Nucleus accumbens (tissue), 56 donors: Measurements from ENCODE around the gene SUGCT.

ENCODE experiments used
- DNase-seq, 56 donors: peaks; one replicate each; lab custom pipeline; 2025; lab: John Stamatoyannopoulos, UW

The SUGCT gene

DNA sequence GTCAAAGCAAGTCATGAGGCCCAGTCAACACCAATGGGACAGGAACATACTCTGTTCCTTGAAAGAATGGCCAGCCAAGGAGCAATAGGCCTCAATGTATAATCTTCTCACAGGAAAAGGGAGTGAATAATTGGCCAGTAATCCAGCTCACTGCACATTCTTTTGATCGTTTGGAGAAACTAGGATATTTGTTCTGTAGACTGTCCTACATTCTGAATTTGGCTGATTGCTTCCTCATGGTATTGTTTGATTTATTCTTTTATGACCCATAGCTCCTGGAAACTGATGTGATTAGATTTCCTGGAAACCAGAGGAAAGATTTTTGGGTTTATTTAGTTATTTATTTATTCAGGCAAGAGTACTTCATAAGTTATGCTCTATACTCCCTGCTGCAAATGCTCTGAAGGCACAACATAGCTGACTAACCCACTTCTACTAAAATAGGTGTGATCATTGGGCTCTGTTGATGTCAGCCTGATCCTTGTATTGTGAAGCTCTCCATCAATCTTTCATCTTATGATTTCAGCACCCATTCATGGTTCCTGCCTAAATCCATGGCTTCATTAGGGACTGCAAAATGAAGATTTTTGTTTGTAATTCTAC lies 745.2 kb downstream of the SUGCT start:
- no peak for DNase-seq

DNA sequence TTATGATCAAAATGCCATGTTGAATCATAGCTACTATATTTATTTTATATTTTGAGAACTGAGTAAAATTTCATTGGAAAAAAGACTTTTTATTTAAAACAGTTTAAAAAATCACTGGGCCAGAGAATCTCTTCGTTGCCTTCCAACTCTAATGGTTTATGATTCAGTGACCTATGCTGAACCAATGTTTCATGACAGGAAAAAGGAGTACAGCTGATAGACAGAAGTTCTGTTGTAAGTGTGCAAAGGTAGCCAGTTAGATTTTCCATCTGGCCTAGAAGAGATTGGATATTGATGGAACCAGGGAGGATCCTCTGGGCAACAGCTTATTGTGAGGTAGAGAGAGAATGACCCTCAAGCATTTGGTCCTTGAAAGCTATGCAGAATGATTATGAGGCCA lies 745.8 kb downstream of the SUGCT start:
- no peak for DNase-seq

DNA sequence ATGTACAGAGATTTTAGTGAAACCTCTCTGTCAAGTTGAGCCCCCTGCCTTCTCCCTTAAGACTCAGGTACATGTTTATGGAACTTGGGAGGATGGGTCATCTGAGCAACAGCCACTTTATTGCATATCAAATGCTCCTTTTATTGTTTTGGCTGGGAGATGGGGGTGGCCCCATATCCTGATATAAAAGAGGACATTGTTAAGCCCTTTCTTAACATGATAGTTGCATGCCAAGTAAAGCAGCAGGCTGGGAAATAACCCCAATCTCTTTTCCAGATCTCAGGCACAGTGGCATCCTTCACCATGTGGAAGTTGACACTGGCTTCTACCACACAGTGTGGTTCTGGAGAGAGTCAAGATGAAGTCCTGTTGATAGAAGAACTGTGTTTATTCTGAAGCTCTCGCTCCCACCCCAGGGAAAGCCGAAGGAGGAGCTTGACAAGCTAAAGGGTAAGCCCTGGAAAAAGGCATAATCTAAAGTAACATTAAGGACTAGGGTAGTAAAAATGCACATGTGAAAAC lies 746.7 kb downstream of the SUGCT start:
- no peak for DNase-seq

DNA sequence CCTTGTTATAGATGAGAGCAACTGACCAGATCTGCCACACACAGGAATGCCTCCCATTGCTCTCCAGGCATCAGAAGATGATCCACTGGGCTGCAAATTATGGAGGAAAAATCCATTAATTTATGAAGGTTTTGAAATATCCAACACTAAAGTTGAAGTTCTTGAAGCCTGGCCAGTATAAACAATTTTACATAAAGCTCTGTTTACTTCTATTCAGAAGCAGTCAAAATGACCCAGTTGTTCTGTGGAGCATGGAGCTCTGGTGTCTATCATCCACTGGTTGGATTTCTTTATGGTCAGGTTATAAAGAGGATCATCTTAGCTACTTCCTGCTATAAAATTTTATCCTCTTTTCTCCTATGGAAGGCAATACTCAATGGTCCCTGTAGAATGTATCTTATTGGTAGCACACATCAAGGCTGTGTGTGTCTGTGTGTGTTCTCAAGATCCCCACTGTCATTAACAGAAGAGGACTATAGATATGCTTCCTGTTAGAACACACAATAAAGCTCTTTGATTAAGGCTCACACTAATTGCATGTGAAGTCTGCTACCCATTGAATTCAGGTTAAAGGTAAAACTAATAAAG lies 747.4 kb downstream of the SUGCT start:
- DNase-seq, result no peak

DNA sequence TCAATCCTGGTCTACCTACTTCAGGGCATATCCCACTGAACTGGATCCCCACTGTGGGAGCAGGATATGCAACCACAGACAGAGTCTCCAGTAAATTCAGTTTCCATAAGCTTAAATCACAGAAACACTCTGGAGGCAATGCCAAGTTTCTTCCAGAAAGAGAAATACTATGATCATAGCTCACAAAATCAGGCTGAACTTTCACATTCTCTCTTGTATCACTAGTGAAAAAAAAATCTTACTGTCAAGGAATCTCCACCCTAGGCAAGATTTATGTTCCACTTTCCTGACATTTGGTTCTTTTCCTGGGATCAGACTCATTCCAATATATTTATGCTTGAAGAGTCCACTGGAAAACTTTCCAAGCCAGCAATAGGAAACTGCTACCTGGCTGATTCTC lies 749.0 kb downstream of the SUGCT start:
- DNase-seq, result no peak

DNA sequence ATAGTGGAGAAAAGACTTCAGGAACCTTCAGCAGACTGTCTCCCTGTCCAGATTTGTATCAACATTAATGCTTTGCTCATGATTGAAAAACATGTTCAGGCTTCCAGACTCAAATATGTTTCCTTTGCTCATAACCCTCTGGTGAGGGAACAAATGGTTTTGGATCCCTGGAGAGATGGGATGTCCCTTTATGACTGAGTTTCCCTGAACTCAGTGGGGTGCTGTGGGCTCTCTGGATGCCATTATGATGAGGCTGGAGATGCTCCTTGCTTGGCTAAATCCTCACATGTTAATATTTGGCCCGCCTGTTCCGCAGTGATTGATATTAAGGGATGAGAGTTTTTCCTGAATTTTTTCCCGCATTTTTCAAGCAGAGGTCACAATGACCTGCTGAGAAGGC lies 749.4 kb downstream of the SUGCT start:
- DNase-seq, result no peak

DNA sequence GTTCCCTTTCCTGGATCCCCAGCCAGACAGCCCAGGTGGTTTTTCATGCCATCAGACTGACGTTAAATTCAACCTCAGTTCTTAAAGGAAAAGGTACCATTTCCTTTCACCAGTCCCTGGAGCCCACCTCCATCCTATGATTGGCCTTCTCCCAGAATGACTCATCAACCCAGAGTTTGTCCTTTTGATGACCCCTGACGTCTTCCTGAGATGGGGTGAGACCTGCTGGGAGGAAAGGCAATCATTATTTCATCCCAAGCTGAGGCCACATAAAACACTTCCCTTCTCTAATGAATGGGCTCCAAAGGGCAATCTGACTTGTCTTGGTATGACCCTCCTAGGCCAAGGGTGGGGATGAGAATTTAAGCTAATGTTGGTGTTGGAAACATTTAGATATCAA lies 750.7 kb downstream of the SUGCT start:
- DNase-seq, result no peak

DNA sequence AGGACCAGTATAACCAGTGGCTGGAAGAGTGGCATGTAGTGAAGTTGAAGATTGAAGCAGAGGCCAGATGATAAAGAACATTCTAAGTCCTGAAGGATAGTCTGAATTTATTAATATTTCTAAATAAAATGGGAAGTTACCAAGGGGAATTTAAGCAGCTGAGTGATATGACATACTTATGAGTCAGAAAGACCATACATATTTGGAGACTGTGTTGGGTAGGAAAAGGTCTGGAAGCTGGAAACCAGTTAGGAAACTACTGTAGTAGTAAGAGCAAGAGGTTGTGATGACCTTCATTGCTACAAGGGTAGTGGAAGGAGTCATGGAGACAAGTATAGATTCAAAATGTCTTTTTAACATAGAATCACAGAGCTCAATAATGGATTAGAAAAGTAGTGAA lies 752.3 kb downstream of the SUGCT start:
- no peak for DNase-seq

DNA sequence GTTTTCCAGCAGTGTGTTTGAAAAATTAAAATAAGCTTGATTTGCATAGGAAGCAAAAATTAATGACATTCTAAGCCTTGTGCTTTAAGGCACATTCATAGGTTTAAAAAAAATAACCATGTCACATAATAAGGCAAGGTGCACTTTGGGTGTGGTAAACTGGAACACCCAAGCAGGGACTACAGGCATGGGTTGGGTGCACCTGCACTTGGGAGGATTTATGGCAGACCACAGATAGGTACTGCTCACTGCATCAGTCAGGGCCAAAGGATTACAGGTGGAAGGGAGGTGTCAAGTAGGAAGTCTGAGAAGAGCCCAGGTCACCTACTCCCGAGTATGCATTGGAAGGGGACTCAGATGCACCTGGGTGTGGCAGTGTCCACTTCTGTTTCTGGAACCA lies 753.7 kb downstream of the SUGCT start:
- DNase-seq, result no peak

DNA sequence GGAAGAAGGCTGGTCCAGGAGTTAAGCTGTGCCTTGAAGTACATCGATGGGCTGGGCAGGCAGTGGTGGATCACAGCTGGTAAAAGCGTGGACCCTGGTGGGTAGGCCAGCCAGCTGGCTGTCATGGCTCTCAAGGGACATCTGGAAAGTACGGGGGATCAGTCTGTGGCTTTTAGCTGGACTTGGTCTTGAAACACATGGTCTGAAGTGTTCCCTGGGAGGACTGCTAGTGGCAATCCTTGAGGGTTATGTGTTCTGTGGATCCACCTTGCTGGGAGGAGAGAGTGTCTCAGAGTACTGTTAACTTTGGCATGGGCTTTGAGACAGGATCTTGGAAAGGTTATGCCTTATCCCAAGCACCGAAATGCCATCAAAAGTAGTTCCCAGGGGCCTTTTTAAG lies 754.3 kb downstream of the SUGCT start:
- DNase-seq, result no peak

DNA sequence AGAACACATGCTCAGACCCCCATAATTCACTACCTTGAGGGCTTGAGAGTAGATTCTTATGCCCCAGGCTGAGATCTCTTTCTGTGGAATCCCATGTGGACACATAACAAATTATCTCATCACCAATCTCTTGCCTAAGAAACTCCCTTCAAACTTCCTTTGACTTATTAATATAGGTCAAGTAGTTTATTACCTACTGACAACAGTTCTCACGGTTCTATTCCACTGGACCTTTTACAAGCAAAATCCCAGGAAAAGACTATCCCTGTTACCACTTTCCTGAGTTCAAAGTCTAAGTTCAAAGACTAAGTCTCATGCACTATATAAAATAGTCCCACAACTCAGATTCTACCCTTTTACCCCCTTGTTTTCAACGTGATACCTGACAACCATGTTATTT lies 754.7 kb downstream of the SUGCT start:
- no peak for DNase-seq

DNA sequence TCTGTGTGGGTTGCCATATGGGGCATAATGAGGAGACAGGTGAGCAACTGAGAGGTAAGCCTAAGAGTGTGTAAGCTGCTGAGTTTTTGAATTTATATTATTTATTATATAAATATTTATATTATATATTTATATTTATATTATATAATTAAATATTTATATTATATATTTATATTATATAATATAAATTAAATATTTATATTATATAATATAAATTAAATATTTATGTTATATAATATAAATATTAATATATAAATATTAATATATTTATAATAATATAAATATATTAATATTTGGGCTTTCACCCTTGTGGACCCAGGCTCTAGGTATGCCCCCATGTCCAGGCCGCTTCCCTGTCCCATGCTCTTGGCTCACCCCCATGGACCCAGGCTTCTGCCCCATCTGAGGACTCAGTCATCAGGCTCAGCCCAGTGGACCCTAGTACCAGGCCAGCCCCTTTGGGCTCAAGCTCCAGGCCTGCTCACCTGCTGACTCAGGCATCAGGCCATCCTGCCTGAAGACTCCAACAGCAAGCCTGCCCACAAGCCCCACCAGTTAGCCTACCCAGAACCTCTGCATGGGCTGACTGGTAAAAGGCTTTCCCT lies 755.4 kb downstream of the SUGCT start:
- DNase-seq, result no peak

DNA sequence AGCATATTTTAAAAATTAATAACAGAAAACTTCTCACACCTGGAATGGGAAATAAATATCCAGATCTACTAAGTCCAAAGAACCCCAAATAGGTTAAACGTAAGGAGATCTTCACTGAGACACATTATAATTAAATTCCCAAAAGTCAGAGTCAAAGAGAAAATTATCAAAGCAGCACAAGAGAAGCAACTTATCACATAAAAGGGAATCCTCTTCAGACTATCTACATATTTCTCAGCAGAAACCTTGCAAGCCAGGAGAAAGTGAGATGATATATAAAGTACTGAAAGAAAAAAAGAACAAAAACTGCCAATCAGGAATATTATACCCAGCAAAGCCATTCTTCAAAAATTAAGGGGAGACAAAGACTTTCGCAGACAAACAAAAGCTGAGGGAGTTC lies 756.4 kb downstream of the SUGCT start:
- DNase-seq, result no peak

DNA sequence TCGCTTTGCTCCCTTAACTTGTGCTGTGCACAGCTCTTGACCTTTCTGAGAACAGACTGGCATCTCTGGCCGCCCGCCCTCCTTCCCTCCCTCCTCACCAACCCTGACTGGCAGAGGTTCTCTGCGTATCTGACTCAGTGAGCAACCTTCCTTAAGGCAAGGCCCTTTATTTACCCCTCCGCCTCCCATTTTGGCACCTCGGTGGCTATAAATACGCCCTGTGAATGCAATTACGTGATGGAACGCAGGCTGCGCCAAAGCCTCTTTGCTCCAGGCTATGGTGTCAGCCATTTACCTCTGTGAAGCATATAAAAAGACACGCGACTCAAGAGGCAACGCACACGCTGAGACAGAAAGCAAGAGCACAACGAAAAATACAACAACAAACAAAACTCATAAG lies 764.3 kb downstream of the SUGCT start:
- DNase-seq, result no peak

DNA sequence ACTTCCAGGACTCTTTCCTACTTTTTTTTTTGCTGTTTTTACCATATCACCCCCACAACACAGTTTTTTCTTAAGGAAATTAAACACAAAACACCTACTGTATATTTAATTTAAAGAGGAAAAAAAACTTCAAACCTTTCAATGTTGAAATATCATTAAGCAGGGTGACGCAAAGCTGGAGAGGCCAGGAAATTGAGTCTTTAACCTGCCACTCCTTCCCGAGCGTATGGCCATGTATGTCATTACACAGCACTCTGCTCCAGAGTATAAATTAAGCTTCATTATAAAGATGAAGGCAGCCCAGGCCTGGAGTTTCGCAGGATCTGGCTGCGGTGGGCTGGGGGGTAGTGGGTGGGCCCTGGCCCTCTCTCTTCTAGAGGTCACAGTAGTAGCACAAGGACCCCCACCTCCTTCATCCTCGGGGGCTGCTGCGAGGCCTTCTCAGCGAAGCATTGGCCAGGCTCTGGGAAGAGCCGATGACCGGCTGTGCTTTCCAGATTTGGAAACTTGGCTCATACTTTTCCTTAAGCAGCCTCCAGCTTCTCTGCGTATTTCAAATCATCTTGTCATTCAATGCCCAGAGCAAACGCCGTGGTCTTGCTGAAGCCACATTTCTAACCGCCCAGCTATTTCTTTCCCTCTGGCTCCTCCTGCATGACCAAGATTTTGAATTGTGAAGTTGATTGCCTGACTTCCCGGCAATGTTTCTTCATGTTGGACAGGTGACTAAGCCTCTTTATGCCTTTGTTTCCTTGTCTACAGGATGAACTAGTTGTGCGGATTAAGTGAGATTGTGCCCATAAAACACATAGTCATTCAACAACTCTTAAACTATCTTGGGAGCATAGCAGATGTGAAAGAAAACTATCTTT lies 765.1 kb downstream of the SUGCT start:
- DNase-seq, result no peak

DNA sequence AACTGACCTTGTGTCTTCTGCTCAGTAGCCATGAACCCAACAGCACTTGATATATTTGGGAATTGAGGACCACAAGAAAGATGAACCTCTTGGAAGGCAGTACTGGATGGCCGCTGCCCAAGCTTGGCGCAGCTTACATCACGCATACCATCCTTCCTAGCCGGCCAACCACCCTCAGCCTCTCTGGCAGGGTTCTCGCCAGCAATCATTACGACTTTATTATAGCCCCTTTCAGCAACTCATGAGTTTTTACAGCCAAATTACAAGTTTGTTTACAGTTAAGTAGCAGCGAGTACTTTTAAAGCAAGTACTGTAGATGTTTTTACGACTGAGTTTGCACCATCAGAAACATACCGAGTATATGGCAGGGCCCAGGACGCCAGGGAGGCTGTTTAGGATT lies 769.1 kb downstream of the SUGCT start:
- no peak for DNase-seq

DNA sequence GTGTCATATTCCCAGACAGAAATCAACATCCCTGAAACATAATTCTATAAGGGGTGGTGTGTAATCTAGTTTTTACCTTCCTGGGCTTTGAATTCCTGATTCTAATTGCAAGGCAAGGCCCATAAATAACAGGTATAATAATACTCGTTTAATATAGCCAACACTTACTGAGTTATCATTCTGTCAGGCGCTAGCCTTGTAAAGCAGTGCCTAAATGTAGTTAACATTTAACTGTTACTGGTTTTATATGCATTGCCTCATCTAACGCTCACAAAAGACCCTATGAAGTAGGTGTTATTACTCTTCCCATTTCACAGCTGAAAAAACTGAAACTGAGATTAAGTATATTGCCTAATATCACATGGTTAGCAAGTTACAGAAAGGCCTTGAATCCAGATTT lies 772.5 kb downstream of the SUGCT start:
- DNase-seq, result no peak

DNA sequence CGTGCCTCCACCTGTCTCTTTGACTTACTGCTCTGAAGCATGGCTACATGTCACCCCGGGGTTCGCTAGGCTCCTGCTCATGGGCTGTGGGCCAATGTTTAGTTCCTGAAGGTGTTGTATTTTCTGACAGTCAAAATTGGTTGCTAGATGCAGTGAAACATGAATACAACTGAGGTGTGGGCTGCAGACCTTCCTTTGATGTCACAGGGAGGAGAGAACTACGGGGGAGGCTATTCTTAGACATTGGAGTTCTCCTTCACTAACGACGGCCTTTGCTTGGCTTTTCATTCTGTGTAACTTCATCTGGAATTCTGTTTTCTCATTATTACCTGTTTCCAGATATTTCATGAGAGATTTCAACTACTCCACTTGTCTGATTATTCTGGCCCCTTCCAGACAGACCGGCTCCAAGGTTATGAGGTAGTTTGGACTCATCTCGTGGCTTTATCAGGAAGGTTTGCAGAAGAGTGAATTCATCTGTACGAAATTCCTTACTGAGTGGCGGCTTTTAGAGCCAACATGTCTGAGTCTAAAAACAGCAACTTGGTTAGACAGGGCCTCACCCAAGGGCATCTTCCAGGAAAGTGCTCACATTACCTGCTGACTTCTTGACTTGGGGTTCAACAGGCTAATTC lies 774.7 kb downstream of the SUGCT start:
- DNase-seq, result no peak
